GM12891 (cell line): ENCODE measurements around the gene LCN10.

ENCODE experiments used
- PAX5 ChIP-seq: IDR thresholded peaks from 2 replicates; pipeline ENCODE4 v1.6.1; 2011; ENCODE audit warnings: low read length, moderate library complexity, mild to moderate bottlenecking; ENCODE audit not compliant: insufficient read depth, severe bottlenecking
- POLR2A ChIP-seq: IDR thresholded peaks from 2 replicates; pipeline ENCODE4 v1.6.1; 2011; ENCODE audit warnings: low read depth, low read length, control low read depth
- POLR2AphosphoS5 ChIP-seq: IDR thresholded peaks from 2 replicates; pipeline ENCODE4 v1.6.1; 2011; ENCODE audit warnings: low read depth, low read length, control low read depth
- SPI1 ChIP-seq: IDR thresholded peaks from 2 replicates; pipeline ENCODE4 v1.6.1; 2011; ENCODE audit warnings: low read depth, low read length, control low read depth
- TAF1 ChIP-seq: IDR thresholded peaks from 2 replicates; pipeline ENCODE4 v1.6.1; 2011; ENCODE audit warnings: low read depth, low read length, control low read depth

- TF ChIP-seq POLR2A (no peak), PAX5 (no peak), TAF1 (no peak), POLR2AphosphoS5 (no peak), SPI1 (no peak)
These were observed 34.2 kb upstream of the LCN10 start for GRCh38 chr9:136776947-136777346.
